OCI-LY1 (cell line): Measurements from ENCODE around the gene KDM3A.

Source experiments
- H2AFZ ChIP-seq: fragments of 200-600 bp; sonication (generic), shearing (Covaris generic); 2 replicates; pipeline ENCODE4 v1.6.0; 2014; ENCODE audit warnings: antibody characterized with exemption, mild to moderate bottlenecking, low read length
- H3F3A ChIP-seq: fragments of 200-600 bp; sonication (generic), shearing (Covaris generic); 2 replicates; pipeline ENCODE4 v1.6.0; 2014; ENCODE audit warnings: mild to moderate bottlenecking, antibody characterized with exemption, low read length, moderate library complexity; ENCODE audit not compliant: insufficient read depth
- H3K27ac ChIP-seq: fragments of 200-600 bp; sonication (generic); 2 replicates; pipeline ENCODE4 v1.5.1; 2014; ENCODE audit warnings: low read length, mixed run types, mild to moderate bottlenecking, low read depth; ENCODE audit not compliant: poor library complexity, severe bottlenecking
- H3K27me3 ChIP-seq: fragments of 200-600 bp; sonication (generic); 2 replicates; pipeline ENCODE4 v1.6.0; 2014; ENCODE audit warnings: antibody characterized with exemption, mild to moderate bottlenecking, low read length, moderate library complexity; ENCODE audit not compliant: insufficient read depth
- H3K36me3 ChIP-seq: fragments of 200-600 bp; sonication (generic); 2 replicates; pipeline ENCODE4 v1.6.1; 2014; ENCODE audit warnings: mild to moderate bottlenecking, antibody characterized with exemption, low read length, moderate library complexity, mixed read lengths; ENCODE audit not compliant: insufficient read depth
- H3K4me1 ChIP-seq: fragments of 200-600 bp; sonication (generic); 2 replicates; pipeline ENCODE4 v1.5.1; 2014; ENCODE audit warnings: mild to moderate bottlenecking, low read length, moderate library complexity; ENCODE audit not compliant: insufficient read depth, severe bottlenecking
- H3K4me2 ChIP-seq: fragments of 200-600 bp; sonication (generic), shearing (Covaris generic); 2 replicates; pipeline ENCODE4 v1.6.1; 2014; ENCODE audit warnings: low read length
- H3K4me3 ChIP-seq: fragments of 200-600 bp; sonication (generic); 2 replicates; pipeline ENCODE4 v1.5.1; 2014; ENCODE audit warnings: low read length, low read depth, mild to moderate bottlenecking, mixed read lengths; ENCODE audit not compliant: poor library complexity, severe bottlenecking
- H3K79me2 ChIP-seq: fragments of 200-600 bp; shearing (Covaris generic); 2 replicates; pipeline ENCODE4 v1.6.1; 2016; ENCODE audit warnings: mixed run types, low read length, mixed read lengths; ENCODE audit not compliant: insufficient read depth
- H3K9ac ChIP-seq: fragments of 200-600 bp; sonication (generic), shearing (Covaris generic); 2 replicates; pipeline ENCODE4 v1.6.1; 2014; ENCODE audit warnings: mild to moderate bottlenecking, low read length, mixed read lengths
- H3K9me2 ChIP-seq: fragments of 200-600 bp; sonication (generic), shearing (Covaris generic); 2 replicates; pipeline ENCODE4 v1.6.1; 2014; ENCODE audit warnings: low read depth, mild to moderate bottlenecking, low read length, mixed read lengths
- H3K9me3 ChIP-seq: fragments of 200-600 bp; shearing (Covaris generic); 2 replicates; pipeline ENCODE4 v1.6.1; 2014; ENCODE audit warnings: low read length, mixed read lengths
- H4K20me1 ChIP-seq: fragments of 200-600 bp; sonication (generic), shearing (Covaris generic); 2 replicates; pipeline ENCODE4 v1.6.0; 2016; ENCODE audit warnings: mild to moderate bottlenecking, low read length; ENCODE audit not compliant: insufficient read depth
- EZH2 ChIP-seq: fragments of 200-600 bp; sonication (generic), shearing (Covaris generic); IDR thresholded peaks from 2 replicates; pipeline ENCODE4 v1.8.0; 2017; ENCODE audit warnings: borderline replicate concordance, mixed run types, mild to moderate bottlenecking, antibody characterized with exemption, low read length, moderate library complexity, mixed read lengths
- TF ChIP-seq, protein P1 (sequence below): fragments of 200-600 bp; sonication (generic), shearing (Covaris generic); IDR thresholded peaks from 2 replicates; pipeline ENCODE4 v1.5.1; 2017; ENCODE audit warnings: mild to moderate bottlenecking, antibody characterized with exemption, low read length, moderate library complexity, mixed read lengths

KDM3A gene

DNA sequence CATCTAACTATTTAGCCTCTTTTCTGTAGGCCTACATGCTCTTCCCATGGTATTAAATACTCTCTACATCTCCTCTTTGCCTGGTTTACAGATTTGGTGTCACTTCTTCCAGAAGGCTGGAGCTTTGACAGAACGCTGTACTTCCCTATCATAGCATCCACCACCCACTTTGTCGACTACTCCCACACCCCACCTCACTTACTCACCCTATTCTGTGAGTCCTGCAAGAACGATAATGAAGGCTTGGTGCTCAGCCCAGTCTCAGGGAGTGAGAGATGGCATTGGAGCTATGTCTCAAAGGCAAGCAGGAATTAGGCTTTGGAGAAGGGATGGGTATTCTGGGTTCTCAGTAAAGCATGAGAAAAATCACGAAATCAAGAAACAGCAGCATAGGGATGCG lies 20.3 kb upstream of the KDM3A start:
- Histone ChIP-seq H3K4me3 (no peak overlapping the region), H3K27me3 (no peaks in the 10 kb centered on the region)

DNA sequence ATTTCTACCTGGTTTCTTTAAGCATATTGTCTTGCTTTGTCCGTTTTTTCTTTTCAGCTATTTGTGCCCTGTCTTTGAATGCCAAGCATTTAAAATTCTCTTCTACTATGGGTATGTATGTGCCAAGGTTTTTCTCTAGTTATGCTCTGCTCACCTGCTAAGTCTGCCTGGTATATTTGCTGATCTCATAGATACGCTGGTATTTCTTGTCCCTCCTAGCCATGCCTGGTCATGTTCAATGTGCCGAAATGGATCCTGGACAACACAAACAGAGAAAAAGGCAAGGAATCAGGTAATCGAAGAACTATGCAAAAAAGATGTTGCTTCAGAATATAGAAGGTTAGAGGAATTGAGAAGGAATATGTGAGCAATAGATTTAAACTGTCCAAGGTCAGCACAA lies 14.9 kb upstream of the KDM3A start:
- Histone ChIP-seq H3K27me3 (no peaks in the 10 kb centered on the region), H3K4me1 (no peaks in the 10 kb centered on the region), H3K4me3 (no peak overlapping the region), H3K36me3 (no peaks in the 10 kb centered on the region), H3K9ac (no peak overlapping the region), H3K4me2 (no peak overlapping the region), H3K27ac (no peak overlapping the region), H3F3A (no peaks in the 10 kb centered on the region), H3K9me2 (no peaks in the 10 kb centered on the region), H2AFZ (no peak overlapping the region), H4K20me1 (no peaks in the 10 kb centered on the region), H3K9me3 (no peaks in the 10 kb centered on the region; the same call in 1 of the 2 replicates), H3K79me2 (no peaks in the 10 kb centered on the region)
- TF ChIP-seq, protein P1, sequence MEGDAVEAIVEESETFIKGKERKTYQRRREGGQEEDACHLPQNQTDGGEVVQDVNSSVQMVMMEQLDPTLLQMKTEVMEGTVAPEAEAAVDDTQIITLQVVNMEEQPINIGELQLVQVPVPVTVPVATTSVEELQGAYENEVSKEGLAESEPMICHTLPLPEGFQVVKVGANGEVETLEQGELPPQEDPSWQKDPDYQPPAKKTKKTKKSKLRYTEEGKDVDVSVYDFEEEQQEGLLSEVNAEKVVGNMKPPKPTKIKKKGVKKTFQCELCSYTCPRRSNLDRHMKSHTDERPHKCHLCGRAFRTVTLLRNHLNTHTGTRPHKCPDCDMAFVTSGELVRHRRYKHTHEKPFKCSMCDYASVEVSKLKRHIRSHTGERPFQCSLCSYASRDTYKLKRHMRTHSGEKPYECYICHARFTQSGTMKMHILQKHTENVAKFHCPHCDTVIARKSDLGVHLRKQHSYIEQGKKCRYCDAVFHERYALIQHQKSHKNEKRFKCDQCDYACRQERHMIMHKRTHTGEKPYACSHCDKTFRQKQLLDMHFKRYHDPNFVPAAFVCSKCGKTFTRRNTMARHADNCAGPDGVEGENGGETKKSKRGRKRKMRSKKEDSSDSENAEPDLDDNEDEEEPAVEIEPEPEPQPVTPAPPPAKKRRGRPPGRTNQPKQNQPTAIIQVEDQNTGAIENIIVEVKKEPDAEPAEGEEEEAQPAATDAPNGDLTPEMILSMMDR = no peak
- TF ChIP-seq EZH2 = no peak

More for the DNA sequence above, 20.3 kb upstream of the KDM3A start:
- H3K36me3 ChIP-seq = no peaks in the 10 kb centered on the region
- H3K4me2 ChIP-seq = no peak overlapping the region
- H4K20me1 ChIP-seq = no peaks in the 10 kb centered on the region
- no peak overlapping the region for H3K9ac ChIP-seq
- H3K9me2 ChIP-seq = no peaks in the 10 kb centered on the region
- H3K4me1 ChIP-seq = no peaks in the 10 kb centered on the region
- H3F3A ChIP-seq = no peaks in the 10 kb centered on the region
- no peaks in the 10 kb centered on the region for H3K79me2 ChIP-seq
- no peak overlapping the region for H2AFZ ChIP-seq
- no peak for TF ChIP-seq EZH2
- TF ChIP-seq, protein P1 = no peak
- H3K27ac ChIP-seq = no peak overlapping the region
- H3K9me3 ChIP-seq = no peaks in the 10 kb centered on the region; the same call in 1 of the 2 replicates

DNA sequence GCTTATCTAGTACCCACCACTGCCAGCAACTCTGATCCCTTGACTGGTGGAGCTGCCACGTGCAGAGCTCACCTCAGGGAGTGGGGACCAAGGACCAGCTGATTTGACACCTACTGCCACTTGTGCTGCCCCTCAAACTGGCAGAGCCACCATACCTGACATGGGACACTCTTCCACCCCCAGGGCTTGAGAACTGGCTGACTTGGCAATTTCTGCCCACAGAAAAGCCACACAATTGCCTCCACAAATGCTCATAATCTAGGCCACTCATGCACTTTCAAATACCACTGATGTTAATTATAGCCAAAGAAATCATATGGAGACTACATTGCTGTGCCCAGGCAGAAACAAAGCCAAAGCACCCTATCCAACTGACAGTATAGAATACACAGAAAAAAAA lies 11.8 kb upstream of the KDM3A start:
- no peak overlapping the region for H2AFZ ChIP-seq
- H3K27me3 ChIP-seq = no peaks in the 10 kb centered on the region
- TF ChIP-seq, protein P1 = no peak
- no peak for TF ChIP-seq EZH2

More for the DNA sequence above, 11.8 kb upstream of the KDM3A start:
- no peak overlapping the region for H3K4me3 ChIP-seq
- H3K79me2 ChIP-seq = no peaks in the 10 kb centered on the region
- no peak overlapping the region for H3K4me2 ChIP-seq
- no peaks in the 10 kb centered on the region for H4K20me1 ChIP-seq
- H3K9ac ChIP-seq = no peak overlapping the region
- no peaks in the 10 kb centered on the region for H3K36me3 ChIP-seq
- H3K9me2 ChIP-seq = no peaks in the 10 kb centered on the region
- H3K9me3 ChIP-seq = no peaks in the 10 kb centered on the region
- H3F3A ChIP-seq = no peaks in the 10 kb centered on the region
- no peak overlapping the region for H3K27ac ChIP-seq
- no peaks in the 10 kb centered on the region for H3K4me1 ChIP-seq
